HG02642 (cell line): ENCODE data around the gene NDUFS3.
A peak's percentile ranks its signal among the peaks of the same experiment; 100 is the strongest.
"Not testable (repeated sequence)": the region's sequence is repeated elsewhere in the genome, so short reads cannot be mapped to it uniquely, and the experiment has no call there.

ENCODE experiments used
- ATAC-seq: cut with Tn5 transposase; IDR thresholded peaks from one replicate; pipeline ENCODE4 v1.9.1; 2021; ENCODE audit warnings: mild to moderate bottlenecking; ENCODE audit not compliant: unreplicated experiment, poor library complexity

The NDUFS3 gene

DNA sequence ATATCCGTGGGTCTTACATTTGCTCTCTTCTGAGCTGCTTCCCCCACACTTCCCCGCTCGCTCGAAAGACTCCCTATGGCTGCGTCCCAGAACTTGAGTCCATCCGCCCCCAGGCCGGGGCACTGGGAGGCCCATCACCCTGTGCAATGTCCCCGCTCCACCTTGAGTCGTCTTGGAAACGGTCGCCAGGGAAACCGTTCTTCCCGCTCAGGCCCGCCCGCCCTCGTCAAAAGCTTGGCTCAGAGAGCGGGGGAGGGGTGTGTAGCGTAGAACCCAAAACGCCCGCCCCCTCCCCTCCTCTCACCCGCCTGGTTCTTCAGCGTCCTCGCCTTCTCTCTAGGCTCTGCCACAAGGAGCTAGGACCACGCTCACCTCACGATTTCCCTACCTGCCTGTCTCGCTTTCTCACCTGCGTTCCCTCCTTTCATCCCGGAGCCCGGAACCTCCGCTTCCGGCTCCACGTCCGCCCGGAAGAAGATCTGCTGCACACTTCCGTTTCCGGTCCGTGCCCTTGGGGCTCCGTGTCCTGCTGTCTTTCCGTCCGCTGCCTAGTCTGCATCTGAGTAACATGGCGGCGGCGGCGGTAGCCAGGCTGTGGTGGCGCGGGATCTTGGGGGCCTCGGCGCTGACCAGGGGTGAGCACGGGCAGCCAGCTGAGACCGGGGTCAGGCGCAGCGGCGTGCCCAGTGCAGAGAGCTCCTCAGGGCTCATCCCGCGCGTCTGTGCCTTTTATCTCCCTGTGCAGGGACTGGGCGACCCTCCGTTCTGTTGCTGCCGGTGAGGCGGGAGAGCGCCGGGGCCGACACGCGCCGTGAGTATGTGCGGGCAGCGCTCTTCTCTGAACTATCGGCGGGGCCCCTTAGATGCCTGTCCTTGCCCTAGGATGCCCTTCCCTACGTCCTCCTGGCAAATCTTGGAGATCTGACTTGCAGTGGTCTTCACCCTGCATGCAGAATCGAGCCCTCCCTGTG lies at the start of gene NDUFS3, which contains the start of gene KBTBD4:
TSS of gene NDUFS3 (plus strand) at position 551 of the 971 bp plus-strand sequence. CDS start at position 569, 18 bp downstream.
TSS of gene KBTBD4 (minus strand) at position 447 of the 971 bp plus-strand sequence. CDS start at position 428, 19 bp downstream.
- peak; percentile 95 for ATAC-seq

DNA sequence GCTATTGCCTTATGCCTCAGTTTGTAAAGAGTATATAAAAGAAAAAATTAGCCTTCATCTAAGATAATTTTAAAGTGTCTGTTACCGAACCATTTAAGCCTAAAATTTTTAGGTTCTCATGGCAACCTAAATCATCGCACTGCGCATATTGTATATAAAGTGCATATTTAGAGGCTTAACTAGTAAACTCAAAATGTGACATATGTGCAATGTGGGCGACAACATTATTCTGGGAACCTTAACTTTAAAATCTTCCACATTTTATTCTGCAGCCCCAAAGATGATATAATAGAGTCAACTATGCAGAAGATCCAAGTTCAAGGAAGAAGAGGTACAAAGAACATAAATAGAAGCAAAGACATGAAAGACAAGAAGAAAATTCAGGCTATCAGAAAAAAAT lies 48.9 kb upstream of the NDUFS3 start:
- ATAC-seq, result no peak

DNA sequence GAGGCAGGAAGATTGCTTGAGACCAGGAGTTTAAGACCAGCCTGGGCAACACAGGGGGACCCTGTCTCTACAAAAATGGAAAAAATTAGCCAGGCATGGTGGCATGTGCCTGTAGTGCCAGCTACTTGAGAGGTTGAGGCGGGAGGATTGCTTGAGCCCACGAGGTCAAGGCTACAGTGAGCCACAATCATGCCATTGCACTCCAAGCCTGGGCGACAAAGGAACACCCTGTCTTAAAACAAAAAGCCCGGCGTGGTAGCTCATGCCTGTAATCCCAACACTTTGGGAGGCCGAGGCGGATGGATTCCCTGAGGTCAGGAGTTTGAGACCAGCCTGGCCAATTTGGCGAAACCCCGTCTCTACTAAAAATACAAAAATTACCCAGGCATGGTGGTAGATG lies 48.2 kb upstream of the NDUFS3 start:
- not testable (repeated sequence) for ATAC-seq

DNA sequence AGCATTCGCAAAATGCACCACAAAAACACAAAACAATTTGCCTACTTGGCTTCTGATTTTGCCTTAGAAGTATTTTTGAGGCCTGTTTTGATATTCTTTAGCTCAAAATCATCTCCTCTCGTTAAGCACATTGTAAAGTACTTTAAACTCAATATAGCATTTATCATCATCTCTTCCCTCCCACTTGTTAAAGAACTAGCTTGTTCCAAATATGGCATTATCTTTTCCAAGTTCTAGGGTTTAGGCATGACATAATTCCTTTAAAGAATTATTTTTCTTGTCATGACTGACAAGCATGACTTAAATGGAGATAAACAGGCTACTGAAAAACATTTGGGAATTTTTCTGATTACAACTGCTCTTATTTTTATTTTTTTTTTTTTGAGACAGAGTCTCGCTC lies 47.2 kb upstream of the NDUFS3 start:
- no peak for ATAC-seq

DNA sequence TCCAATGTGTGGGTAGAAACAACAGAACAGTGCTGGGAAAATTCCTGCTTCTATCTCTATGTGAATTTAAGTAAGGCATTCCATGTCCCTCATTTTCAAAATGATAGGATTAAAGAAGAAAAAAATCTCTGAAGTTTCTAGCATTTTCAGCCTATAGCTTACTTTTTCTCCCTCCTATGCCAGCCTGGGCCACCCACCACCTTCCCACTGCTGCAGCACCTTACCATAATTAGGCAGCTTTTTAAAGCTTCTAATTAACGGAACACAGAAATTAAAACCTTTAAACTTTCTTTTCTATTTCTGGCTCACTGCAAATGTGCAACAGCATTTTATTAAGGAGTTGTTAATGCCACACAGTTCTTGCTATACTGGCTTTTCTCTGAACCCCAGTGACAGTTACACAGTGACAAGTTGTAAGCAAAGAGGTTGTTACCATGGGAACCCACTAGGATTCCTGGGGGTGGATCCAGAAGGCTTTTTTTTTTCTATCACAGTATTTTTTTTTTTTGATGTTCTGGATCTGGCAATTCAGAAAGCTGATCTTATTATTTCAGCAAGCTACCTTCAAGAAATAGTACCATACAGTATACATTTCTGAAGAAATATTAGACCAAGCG lies 46.2 kb upstream of the NDUFS3 start:
- ATAC-seq, result no peak

DNA sequence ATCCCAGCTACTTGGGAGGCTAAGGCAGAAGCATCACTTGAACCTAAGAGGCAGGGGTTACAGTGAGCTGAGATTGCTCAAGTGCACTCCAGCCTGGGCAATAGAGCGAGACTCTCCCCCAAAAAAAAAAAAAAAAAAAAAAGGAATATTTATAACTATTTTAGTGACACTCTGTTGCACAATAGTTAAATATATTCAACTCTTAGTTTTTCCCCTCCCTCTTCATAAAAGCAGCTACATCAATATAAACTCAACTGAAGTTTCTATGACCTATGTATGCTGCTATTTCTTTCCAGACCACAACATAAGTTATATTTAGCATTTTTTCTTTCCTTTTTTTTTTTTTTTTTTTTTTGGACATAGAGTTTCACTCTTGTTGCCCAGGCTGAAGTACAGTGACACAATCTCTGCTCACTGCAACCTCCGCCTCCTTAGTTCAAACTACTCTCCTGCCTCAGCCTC lies 45.2 kb upstream of the NDUFS3 start:
- ATAC-seq, result no peak

DNA sequence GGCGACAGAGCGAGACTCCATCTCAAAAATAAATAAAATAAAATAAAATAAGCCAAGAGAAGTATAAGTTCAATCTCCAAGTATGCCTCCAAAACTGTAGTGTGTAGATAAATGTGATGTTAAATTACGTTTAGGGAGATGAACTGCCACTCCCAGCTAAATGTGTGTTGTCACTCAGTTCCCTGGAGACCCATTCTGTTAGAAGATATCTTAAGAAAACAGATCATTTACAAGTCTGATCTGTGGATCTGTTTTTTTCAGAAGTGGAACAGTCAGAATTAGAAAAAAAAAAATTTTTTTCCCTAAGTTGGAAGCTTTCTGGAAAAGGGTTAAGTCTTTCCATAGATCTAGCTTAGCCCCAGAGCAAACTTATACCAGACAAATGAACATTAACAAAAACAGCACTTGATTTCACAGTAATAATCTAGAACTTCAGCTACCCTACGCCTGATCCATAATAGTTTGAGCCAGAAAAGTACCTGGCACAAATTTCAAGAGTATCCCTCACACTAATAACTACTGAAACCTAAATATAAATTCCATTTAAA lies 44.1 kb upstream of the NDUFS3 start:
- no peak for ATAC-seq

DNA sequence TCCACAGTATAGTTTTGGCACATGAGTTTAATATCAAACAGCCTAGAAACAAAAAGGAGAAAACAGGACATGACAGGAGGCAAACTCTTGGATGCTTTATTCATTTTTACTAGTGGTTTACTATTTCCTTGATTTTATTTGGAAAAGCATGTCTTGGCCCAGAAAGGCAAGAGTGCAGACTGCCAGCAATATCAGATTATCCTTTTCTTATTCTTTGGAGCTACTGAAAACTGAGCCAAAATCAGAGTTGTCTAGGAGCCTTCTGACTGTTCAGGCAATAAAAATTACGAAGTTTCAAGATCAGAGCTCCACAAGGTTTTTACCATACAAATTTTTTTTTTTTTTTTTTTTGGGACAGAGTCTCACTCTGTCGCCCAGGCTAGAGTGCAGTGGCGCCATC lies 42.0 kb upstream of the NDUFS3 start:
- ATAC-seq, result no peak

DNA sequence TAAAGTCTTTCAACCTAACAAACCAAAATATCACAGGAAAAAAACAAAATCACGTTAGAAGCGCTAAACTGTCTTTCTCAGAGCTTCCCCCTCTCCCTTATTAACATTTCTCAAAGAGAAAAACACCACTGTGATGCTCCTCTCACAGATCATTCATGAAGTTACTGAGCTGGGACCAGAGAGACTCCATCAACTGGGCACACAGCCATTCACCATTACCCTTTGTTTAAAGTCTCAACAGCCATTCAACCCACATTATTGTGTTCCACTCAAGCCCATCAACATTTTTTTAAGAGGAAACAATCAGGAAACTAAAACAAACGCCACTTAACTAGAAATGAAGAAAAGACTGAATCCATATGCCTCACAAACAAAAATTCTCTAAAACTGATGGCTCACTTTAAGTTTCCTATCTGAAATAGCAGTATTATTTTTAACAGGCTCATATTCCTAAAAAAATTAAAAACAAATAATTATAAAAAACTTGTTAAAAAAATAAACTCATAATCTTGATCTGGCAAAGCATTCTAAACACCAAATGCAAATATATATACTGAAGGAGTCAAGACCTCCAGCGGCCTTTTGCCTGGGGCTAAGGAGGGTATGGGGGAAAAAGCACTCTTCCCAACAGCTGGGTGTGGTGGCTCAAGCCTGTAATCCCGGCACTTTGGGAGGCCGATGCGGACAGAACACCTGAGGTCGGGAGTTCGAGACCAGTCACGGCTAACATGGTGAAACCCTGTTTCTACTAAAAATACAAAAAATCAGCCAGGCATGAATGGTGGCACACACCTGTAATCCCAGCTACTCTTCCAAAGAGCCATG lies 39.9 kb upstream of the NDUFS3 start:
- no peak for ATAC-seq

DNA sequence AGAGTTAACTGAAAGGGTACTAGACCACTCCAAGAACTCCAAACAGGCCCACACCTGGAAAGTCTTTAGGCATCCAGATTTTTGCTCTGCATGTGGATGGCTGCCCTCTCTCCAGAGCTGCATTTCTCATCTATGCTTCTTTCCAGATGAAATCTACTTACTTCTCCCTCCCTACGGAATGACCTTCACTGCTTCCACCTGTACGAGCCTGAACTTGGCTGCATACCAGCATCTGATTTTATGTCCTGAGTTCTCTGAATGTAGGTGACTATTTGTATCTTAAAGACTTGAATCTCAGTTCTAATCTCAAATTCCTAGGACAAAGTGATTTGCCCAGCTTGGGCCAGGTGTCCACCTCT lies 39.2 kb upstream of the NDUFS3 start:
- ATAC-seq, result no peak

DNA sequence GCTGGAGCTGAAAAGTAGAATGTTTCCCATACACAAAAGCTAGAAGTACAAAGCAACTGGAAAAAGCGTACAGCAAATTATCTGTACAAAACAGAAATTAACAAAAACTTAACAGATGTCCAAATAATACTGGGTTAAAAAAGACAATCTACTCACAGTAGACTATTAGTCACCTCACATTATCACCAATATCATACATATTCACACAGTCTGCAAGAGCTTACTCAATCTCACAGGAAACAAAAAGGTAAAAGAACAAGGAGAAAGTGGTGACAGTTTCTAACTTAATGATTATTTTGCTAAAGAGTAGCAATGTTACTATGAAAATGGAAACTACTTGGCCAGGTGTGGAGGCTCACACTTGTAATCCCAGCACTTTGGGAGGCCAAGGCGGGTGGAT lies 37.8 kb upstream of the NDUFS3 start:
- ATAC-seq, result no peak

DNA sequence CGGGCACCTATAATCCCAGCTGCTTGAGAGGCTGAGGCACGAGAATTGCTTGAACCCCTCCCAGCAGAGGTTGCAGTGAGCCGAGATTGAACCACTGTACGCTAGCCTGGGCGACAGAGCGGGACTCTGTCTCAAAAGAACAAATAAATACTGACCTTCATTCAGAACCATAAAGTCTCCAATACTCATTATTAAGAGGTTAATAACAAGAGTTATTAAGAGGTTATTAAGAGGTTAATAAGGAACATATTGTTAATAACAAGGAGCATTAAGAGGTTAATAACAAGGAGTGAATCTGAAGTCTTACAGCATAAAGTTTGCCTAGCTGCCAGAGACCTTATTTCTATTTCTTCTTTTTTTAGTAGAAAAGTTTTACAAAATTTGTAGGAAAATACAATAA lies 33.6 kb upstream of the NDUFS3 start:
- ATAC-seq, result no peak

DNA sequence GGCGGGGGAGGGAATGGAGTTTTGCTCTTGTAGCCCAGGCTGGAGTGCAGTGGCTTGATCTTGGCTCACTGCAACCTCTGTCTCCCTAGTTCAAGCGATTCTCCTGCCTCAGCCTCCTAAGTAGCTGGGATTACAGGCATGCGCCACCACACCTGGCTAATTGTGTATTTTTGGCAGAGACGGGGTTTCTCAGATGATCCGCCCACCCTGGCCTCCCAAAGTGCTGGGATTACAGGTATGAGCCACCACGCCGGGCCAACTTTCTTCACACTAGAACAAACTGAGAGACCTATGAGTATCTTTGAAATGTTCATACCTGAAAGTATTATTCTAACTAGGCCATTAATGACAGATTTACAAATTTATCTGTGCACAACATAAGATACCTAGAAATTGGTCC lies 32.6 kb upstream of the NDUFS3 start:
- not testable (repeated sequence) for ATAC-seq

DNA sequence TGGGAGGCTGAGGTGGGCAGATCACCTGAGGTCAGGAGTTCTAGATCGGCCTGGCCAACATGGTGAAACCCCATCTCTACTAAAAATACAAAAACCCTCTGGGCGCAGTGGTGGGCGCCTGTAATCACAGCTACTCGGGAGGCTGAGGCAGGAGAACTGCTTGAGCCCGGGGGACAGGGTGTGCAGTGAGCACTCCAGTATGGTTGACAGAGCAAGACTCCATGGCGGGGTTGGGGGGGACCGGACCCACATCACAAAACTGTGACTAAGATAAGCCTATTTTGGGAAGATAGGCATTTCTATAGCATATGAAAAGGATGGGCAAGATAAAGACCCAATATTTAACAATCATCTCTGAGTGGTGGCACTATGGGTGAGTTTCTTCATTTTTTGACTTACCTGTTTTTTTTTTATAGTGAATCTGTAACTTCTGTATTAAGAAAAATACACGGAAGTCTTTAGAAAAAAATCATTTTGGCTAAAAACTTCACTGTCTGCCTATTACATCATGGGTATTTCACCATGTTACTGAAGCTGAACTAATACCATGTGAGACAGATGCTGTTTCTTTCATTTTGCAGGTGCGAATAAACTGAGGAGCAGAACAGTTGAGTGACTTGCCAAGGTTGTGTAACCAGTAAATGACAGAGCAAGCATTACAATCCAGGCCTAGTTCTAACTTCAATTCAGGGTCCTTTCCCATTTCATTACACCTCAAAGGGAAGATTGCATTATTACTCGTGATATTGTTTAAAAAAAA lies 28.4 kb upstream of the NDUFS3 start:
- ATAC-seq, result no peak

DNA sequence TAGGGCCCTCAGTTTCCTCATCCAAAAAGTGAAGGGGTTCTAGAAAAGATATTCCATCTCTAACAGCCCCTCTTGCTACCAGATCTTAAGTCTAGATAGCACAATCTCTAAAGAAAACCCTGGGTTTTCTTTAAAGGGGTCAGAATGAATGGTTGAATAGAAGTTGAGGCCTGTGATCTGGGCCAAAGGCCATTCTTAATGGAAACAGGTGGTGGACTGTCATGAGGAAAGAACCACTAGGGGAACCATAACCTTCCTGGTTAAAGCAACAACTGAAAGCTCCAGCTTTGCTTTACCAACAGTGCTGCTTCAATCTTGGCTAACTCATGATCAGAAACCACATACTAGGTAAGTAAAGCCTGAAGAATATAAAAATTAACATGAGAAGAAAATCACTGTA lies 27.8 kb upstream of the NDUFS3 start:
- no peak for ATAC-seq

DNA sequence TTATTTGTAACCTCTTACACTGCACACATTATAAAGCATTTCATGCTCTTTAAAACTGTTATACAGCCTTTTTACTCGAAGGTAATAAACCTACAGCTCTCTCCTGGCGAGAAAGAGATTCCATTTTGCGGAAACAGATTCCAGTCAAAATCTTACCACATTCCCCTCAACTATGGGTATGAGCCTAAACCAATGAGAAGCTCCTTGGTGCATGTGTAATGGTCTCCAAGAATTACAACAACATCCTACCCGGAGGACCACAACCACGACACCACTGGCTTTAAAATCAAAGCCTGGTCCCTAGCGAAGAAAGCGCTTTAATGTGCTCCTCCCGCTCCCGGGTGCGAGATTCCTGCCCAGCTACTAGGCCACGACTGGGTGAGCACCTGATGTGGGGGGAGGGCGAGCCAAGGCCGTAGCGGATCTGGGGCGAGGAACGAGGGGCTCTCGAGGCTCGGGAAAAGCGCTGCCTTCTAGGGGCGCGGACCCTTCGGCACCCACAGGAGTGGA lies 26.8 kb upstream of the NDUFS3 start:
- peak; percentile 2 for ATAC-seq

DNA sequence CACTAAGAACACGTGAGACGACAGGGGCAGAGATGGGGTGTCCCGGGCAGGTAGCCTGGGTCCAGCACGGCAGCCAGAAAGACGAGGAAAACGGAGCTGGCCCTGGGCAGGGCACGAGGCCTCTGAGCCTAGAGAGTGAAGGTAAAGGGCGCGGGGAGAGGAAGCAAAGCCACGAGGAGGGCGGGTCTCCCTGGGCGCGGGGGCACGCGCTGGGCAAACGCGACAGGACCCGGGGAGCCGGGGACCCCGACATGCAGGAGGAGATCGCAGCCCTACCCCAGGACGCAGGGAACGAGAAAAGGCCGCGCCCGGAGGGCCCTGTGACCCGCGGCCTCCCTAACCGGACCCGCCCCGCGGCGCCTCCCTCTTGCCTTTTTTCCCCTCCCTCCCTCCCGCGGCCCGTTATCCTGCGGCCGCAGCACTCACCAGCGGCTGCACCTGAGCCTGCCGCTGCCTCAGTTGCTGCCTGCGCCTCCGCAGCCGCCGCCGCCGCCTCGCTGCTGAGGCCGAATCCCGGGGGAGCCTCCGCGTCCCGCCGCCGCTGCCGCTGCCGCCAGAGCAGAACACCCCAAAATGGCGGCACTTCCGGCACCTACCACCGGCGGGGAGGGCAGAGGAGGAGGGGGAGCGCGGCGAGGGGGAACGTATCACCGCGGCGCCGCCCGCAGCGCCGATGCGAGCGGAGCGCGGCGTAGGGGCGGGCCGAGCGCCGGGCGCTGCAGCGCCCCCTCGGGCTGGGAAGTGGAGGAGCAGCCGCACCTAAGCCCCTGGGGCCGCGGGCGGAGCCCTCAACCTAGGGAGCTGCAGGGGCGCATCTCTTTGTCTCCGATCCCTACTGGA lies 26.1 kb upstream of the NDUFS3 start, which contains the start of gene CELF1:
TSS of gene CELF1 (minus strand) at position 567 of the 840 bp plus-strand sequence. CDS start 53,609 bp downstream, outside the sequence.
- peak; percentile 94 for ATAC-seq

DNA sequence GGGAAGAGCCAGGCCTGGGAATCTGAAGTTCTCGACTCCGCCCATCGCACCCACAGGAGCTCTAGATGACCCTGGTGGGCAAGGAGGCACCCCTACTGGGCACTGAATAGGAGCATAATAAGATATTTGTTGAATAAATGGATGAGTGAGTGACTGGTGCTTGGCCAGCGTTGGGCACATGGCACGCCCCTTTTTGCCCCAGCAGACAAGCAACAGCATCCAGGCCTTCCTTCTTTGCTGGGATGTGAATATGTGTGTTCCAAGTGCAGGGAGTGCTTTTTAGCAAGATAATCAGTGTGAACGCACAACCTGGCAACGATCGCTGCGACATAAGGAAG lies 25.5 kb upstream of the NDUFS3 start:
- ATAC-seq, result peak; percentile 23
